HUES48 (cell line): ENCODE results near the gene NDUFB4.

Source experiments
- H3K27ac ChIP-seq: one replicate; pipeline ENCODE4 v1.7.0; 2013; ENCODE audit warnings: low read depth, low read length, inconsistent platforms
- H3K27me3 ChIP-seq: 2 replicates; pipeline ENCODE4 v1.6.1; 2013; ENCODE audit warnings: mild to moderate bottlenecking, low read length; ENCODE audit not compliant: control insufficient read depth, insufficient read depth
- H3K36me3 ChIP-seq: 2 replicates; pipeline ENCODE4 v1.6.1; 2013; ENCODE audit warnings: low read length; ENCODE audit not compliant: control insufficient read depth, insufficient read depth
- H3K4me1 ChIP-seq: 2 replicates; pipeline ENCODE4 v1.6.1; 2013; ENCODE audit warnings: mild to moderate bottlenecking, low read length; ENCODE audit not compliant: control insufficient read depth, insufficient read depth
- H3K4me3 ChIP-seq: 2 replicates; pipeline ENCODE4 v1.5.1; 2013; ENCODE audit warnings: mild to moderate bottlenecking, low read depth, low read length
- H3K9ac ChIP-seq: 2 replicates; pipeline ENCODE4 v1.6.1; 2013; ENCODE audit warnings: mild to moderate bottlenecking, low read depth, low read length, moderate library complexity
- H3K9me3 ChIP-seq: 2 replicates; pipeline ENCODE4 v1.6.1; 2013; ENCODE audit warnings: low read length; ENCODE audit not compliant: control insufficient read depth, insufficient read depth

NDUFB4 gene

DNA sequence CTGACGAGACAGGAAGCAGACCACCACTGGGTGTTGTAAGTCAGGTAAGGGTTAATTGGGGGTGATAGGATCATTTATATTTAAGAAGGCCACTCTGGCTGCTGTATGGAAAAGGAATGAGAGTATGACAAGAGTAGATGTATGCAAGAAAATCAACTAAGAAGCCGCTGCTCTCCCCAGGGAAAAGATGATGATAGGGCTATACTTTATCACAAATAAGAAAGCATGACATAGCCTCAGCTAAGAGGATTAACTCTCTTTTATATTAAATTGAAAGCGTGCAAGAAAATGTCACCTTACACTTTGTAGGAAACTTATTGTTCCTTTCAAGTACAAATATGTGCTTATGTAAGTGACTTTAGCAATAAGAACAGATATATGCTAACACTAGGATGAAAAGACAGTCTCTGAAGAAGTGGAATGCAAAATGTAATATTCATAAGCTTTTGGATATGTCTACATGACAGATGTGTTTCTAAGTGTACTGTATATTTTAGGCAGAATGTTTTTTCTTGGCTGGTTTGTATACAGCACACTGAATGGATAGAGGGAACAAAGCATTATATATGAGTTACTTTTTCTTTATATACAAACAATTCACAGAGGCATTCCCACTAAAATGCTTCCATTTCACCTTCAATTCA is 8.7 kb upstream of the NDUFB4 start:
- no peak overlapping the region for H3K9ac ChIP-seq

DNA sequence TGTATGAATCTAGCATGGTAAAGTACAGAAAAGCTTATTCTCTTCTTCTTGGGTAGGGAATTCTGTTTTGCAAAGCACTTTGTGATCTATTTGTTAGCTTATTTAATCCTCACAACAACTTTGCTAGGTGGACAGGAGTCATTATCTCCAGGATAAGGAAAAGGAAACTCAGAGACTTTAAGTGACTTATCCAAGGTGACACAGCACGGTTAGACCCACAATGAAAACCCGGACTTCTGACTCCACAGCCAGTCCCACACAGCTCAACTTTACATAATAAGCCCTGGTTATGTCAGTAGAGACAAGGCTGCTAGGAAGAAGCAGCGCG is 384 bp upstream of the NDUFB4 start:
- Histone ChIP-seq H3K4me1 (0 out of 2 replicates have a peak, but pooled peaks cover 4% of the 10 kb centered on the region), H3K9me3 (no peaks in the 10 kb centered on the region), H3K4me3 (peak overlapping the region; percentile 87), H3K9ac (no peak overlapping the region), H3K36me3 (peaks cover 35% of the 10 kb centered on the region), H3K27ac (no peak overlapping the region), H3K27me3 (no peaks in the 10 kb centered on the region)

More for the DNA sequence above, 8.7 kb upstream of the NDUFB4 start:
- H3K4me3 ChIP-seq, result no peak overlapping the region
- no peaks in the 10 kb centered on the region for H3K27me3 ChIP-seq
- no peaks in the 10 kb centered on the region for H3K36me3 ChIP-seq
- H3K27ac ChIP-seq, result no peak overlapping the region
- H3K4me1 ChIP-seq, result no peaks in the 10 kb centered on the region
- no peaks in the 10 kb centered on the region; the same call in 1 of the 2 replicates for H3K9me3 ChIP-seq

DNA sequence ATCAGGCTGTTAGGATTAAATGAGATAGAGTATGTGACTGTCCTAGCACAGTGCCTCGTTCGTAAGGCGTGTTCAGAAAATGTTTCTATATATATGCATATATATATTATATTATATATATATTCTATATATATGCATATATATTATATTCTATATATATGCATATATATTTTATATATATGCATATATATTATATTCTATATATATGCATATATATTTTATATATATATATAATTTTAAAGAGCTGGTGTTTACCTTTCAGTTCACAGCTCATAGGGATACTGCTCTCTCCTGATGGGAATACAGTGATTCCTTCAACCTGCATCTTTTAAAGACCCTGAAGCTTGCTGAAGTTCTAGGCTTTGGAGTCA is 702 bp downstream of the NDUFB4 start:
- peak overlapping the region; percentile 87 for H3K4me3 ChIP-seq
- no peaks in the 10 kb centered on the region for H3K27me3 ChIP-seq
- no peaks in the 10 kb centered on the region for H3K9me3 ChIP-seq
- H3K9ac ChIP-seq, result peak overlapping the region; percentile 95
- 0 out of 2 replicates have a peak, but pooled peaks cover 4% of the 10 kb centered on the region for H3K4me1 ChIP-seq
- peaks cover 46% of the 10 kb centered on the region for H3K36me3 ChIP-seq
- no peak overlapping the region for H3K27ac ChIP-seq

DNA sequence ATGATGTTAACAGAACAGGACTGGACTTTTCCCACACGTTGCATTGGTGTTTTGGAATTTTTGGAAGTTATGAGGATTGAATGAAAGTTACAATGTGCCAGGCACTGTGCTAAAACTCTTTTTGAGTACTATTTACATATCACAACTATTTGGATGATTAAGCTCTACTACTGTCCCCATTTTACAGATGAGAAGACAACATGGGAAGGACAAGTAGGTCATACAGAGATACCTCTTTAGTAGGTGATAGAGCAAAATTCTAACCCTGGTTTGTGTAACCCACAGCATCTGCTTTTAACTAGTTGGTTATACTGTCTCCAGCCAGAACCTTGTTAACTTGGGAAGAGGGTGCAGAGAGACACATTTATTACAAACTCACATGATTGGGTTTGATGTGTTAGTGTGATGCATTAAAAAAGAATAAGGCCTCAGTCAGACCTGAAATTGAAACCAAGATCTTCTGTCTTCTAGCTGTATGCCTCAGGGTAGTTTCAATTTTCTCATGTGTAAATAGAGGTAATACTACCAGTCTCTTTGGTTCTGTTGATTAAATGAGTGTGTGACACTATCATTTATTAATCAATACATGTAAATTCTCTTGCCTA is 1.4 kb downstream of the NDUFB4 start:
- H3K27me3 ChIP-seq, result no peaks in the 10 kb centered on the region
- H3K27ac ChIP-seq, result no peak overlapping the region
- no peak overlapping the region for H3K9ac ChIP-seq
- H3K4me1 ChIP-seq, result 0 out of 2 replicates have a peak, but pooled peaks cover 4% of the 10 kb centered on the region
- peak overlapping the region; percentile 87 for H3K4me3 ChIP-seq
- peaks cover 53% of the 10 kb centered on the region for H3K36me3 ChIP-seq
- no peaks in the 10 kb centered on the region for H3K9me3 ChIP-seq

DNA sequence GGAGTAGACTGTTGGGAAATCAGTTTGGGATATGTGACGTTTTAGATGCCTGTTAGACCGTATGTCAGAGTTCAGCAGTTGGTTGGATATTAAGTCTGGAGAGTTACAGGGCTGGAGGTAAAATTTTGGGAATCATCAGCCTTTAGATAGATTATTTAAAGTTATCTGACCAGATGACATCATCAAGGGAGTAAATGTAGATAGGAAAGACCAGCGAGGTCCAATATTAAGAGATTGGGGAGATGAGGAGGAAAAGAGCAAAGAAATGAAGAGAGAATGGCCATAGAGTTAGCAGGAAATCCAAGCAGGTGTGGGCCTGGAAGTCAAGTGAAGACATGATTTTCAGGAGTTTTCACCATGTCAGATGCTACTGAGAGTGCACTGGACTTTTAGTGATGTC is 3.1 kb downstream of the NDUFB4 start:
- Histone ChIP-seq H3K27ac (no peak overlapping the region), H3K27me3 (no peaks in the 10 kb centered on the region), H3K9me3 (no peaks in the 10 kb centered on the region), H3K9ac (no peak overlapping the region), H3K4me3 (no peak overlapping the region), H3K4me1 (0 out of 2 replicates have a peak, but pooled peaks cover 4% of the 10 kb centered on the region), H3K36me3 (peaks cover 56% of the 10 kb centered on the region)

DNA sequence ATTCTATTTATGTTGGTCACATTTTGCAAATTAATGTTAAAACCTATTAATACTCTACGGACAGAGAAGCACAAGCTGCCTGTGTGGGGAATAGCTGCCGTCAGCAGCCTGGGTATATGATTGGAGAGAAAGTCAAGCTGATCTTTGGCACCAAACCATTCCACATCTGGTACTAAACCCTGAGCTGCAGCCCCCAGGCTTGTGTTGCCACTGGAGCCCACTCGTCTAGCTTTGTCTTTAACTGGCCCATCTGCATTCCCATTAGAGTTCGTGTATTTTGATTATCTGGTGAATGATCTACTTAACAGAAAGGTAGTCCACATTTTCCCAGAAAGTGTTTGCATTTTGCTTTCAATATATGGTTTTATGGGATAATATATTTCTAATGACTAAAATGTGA is 5.4 kb downstream of the NDUFB4 start:
- H3K9me3 ChIP-seq, result no peaks in the 10 kb centered on the region
- H3K36me3 ChIP-seq, result peaks cover 56% of the 10 kb centered on the region
- 0 out of 2 replicates have a peak, but pooled peaks cover 4% of the 10 kb centered on the region for H3K4me1 ChIP-seq
- no peak overlapping the region for H3K4me3 ChIP-seq
- H3K27me3 ChIP-seq, result no peaks in the 10 kb centered on the region
- H3K27ac ChIP-seq, result no peak overlapping the region
- no peak overlapping the region for H3K9ac ChIP-seq

DNA sequence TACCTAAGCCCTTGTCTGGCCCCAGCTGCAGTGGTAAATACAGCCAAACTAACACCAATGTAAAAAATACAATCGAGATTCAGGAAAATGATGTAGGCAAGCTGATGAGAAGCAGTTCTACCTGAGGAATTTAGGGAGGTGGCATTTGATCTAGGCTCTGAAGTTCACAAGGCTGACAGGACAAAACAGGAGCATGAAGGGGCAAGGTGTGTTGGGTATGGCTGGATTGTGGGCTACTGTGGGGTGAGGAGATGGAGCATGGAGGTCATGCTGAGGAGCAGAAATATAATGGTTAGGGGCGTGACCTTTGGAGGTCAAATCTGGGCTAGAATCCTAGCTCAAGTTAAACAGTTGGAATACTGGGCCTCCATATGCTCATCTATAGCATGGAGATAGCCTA is 6.5 kb downstream of the NDUFB4 start:
- Histone ChIP-seq H3K27ac (no peak overlapping the region), H3K9ac (no peak overlapping the region), H3K27me3 (no peaks in the 10 kb centered on the region), H3K9me3 (no peaks in the 10 kb centered on the region), H3K4me1 (no peaks in the 10 kb centered on the region), H3K4me3 (no peak overlapping the region), H3K36me3 (peaks cover 51% of the 10 kb centered on the region)

DNA sequence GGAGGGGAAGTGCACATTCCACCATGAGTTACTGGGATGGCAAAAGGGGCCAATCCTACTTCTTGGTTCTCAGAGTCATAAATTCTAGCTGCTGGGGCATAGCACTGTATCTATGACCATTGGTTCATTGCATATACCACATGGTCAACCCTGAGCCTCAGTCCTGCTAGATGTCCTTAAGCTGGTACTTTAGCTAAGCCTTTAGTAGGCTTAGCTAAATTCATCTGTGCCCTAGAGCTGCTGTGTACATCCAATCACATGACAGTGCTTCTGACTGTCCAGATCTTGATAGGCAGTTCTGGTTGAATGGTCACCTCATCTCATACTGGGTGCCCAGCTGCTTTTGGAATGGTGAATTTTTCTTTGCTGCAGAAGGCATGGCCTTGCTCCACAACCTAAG is 8.2 kb downstream of the NDUFB4 start:
- Histone ChIP-seq H3K36me3 (peaks cover 35% of the 10 kb centered on the region), H3K27me3 (no peaks in the 10 kb centered on the region), H3K27ac (no peak overlapping the region), H3K4me3 (no peak overlapping the region), H3K9me3 (no peaks in the 10 kb centered on the region), H3K4me1 (no peaks in the 10 kb centered on the region), H3K9ac (no peak overlapping the region)

DNA sequence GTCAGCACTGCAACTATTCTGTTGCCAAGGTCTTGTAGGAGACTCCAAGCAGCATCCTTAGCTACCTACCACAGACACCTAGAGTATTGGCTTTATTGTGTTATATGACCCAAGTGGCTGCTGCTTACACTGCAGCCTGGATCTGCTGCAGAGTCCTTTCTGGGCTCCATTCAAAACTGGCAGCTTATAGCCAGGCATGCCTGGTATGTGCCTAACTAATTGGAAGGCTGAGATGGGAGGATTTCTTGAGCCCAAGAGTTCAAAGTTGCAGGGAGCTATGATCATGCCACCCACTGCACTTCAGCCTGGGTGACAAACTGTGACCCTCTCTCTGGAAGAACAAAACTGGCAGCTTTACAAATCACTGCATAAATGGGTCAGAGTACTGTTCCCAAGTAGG is 8.6 kb downstream of the NDUFB4 start:
- no peaks in the 10 kb centered on the region for H3K27me3 ChIP-seq
- H3K9me3 ChIP-seq, result no peaks in the 10 kb centered on the region
- H3K36me3 ChIP-seq, result peaks cover 31% of the 10 kb centered on the region
- no peak overlapping the region for H3K4me3 ChIP-seq
- H3K27ac ChIP-seq, result no peak overlapping the region
- no peaks in the 10 kb centered on the region for H3K4me1 ChIP-seq
- no peak overlapping the region for H3K9ac ChIP-seq

DNA sequence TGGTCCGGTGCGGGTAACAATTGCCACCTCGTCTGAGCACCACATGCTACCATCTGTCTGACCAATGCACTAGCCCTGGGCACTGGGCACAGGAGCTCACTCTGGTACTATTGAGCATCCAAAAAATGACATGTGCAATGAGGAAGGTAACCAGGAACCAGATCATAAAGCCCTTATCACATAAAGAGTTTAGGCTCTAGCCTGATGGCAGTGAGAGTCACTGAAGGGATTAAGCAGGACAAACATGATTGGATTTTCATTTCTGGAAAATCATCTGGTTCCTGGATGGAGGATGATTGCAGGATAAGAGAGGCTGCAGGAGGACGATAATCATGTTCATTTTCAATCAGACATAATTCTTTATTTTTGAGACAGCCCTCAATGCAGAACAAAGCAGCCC is 12.4 kb downstream of the NDUFB4 start:
- no peak overlapping the region for H3K9ac ChIP-seq
- H3K4me3 ChIP-seq, result no peak overlapping the region
- no peaks in the 10 kb centered on the region for H3K36me3 ChIP-seq
- no peak overlapping the region for H3K27ac ChIP-seq
- H3K9me3 ChIP-seq, result no peaks in the 10 kb centered on the region
- no peaks in the 10 kb centered on the region for H3K4me1 ChIP-seq
- H3K27me3 ChIP-seq, result no peaks in the 10 kb centered on the region

DNA sequence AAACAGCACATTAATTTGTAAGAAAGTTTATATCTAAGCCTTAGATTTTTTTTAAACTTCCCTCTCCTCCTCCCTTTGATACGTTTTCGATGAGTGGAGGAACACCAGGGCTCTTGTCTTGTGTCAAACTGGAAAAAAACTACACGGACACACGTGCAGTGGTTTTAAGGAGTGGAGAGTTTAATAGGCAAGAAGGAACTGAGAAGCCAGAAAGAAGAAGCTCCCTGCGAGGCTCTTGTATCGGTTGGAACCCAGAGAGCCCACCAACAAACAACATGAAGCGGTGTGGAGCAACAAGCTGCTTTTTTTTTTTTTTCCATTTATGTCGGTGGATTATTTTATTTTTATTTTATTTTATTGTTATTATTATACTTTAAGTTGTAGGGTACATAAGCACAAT is 18.6 kb downstream of the NDUFB4 start:
- Histone ChIP-seq H3K27me3 (no peaks in the 10 kb centered on the region), H3K4me3 (no peak overlapping the region), H3K36me3 (no peaks in the 10 kb centered on the region), H3K9me3 (no peaks in the 10 kb centered on the region), H3K27ac (no peak overlapping the region), H3K9ac (no peak overlapping the region), H3K4me1 (no peaks in the 10 kb centered on the region)
